WI38 (cell line): ENCODE data around the gene HLA-G.
"Not testable (repeated sequence)": the region's sequence is repeated elsewhere in the genome, so short reads cannot be mapped to it uniquely, and the experiment has no call there.

ENCODE experiments used
- H3K4me3 ChIP-seq: 2 replicates; pipeline ENCODE4 v1.5.1; 2011; ENCODE audit warnings: low read depth, mild to moderate bottlenecking, control low read depth, low read length
- TF ChIP-seq, protein P1 (sequence below): IDR thresholded peaks from 2 replicates; pipeline ENCODE4 v1.5.1; 2012; ENCODE audit warnings: low read depth, mild to moderate bottlenecking, control low read depth, low read length

The HLA-G gene

DNA sequence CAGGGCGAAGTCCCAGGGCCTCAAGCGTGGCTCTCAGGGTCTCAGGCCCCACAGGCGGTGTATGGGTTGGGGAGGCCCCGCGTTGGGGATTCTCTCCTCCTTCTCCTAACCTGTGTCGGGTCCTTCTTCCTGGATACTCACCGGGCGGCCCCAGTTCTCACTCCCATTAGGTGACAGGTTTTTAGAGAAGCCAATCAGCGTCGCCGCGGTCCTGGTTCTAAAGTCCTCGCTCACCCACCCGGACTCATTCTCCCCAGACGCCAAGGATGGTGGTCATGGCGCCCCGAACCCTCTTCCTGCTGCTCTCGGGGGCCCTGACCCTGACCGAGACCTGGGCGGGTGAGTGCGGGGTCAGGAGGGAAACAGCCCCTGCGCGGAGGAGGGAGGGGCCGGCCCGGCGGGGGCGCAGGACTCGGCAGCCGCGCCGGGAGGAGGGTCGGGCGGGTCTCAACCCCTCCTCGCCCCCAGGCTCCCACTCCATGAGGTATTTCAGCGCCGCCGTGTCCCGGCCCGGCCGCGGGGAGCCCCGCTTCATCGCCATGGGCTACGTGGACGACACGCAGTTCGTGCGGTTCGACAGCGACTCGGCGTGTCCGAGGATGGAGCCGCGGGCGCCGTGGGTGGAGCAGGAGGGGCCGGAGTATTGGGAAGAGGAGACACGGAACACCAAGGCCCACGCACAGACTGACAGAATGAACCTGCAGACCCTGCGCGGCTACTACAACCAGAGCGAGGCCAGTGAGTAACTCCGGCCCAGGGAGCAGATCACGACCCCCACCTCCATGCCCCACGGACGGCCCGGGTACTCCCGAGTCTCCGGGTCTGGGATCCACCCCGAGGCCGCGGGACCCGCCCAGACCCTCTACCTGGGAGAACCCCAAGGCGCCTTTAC, at the start of gene HLA-G:
Gene HLA-G, plus strand, starts transcription at position 247 of the 892 bp plus-strand sequence. Its CDS starts 20 bp downstream, at position 267.
- no peak within 1 kb of the TSS for H3K4me3 ChIP-seq
- TF ChIP-seq, protein P1, sequence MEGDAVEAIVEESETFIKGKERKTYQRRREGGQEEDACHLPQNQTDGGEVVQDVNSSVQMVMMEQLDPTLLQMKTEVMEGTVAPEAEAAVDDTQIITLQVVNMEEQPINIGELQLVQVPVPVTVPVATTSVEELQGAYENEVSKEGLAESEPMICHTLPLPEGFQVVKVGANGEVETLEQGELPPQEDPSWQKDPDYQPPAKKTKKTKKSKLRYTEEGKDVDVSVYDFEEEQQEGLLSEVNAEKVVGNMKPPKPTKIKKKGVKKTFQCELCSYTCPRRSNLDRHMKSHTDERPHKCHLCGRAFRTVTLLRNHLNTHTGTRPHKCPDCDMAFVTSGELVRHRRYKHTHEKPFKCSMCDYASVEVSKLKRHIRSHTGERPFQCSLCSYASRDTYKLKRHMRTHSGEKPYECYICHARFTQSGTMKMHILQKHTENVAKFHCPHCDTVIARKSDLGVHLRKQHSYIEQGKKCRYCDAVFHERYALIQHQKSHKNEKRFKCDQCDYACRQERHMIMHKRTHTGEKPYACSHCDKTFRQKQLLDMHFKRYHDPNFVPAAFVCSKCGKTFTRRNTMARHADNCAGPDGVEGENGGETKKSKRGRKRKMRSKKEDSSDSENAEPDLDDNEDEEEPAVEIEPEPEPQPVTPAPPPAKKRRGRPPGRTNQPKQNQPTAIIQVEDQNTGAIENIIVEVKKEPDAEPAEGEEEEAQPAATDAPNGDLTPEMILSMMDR, result no peak

DNA sequence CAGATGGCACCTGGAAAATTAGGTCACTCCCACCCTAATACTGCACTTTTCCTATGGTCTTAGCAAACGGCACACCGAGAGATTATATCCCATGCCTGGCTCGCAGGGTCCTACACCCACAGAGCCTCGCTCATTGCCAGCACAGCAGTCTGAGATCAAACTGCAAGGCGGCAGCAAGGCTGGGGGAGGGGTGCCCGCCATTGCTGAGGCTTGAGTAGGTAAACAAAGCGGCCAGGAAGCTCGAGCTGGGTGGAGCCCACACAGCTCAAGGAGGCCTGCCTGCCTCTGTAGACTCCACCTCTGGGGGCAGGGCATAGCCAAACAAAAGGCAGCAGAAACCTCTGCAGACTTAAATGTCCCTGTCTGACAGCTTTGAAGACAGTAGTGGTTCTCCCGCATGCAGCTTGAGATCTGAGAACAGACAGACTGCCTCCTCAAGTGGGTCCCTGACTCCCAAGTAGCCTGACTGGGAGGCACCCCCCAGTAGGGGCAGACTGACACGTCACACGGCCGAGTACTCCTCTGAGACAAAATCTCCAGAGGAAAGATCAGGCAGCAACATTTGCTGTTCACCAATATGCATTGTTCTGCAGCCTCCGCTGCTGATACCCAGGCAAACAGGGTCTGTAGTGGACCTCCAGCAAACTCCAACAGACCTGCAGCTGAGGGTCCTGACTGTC, 47.5 kb upstream of the HLA-G start:
- not testable (repeated sequence) for H3K4me3 ChIP-seq

DNA sequence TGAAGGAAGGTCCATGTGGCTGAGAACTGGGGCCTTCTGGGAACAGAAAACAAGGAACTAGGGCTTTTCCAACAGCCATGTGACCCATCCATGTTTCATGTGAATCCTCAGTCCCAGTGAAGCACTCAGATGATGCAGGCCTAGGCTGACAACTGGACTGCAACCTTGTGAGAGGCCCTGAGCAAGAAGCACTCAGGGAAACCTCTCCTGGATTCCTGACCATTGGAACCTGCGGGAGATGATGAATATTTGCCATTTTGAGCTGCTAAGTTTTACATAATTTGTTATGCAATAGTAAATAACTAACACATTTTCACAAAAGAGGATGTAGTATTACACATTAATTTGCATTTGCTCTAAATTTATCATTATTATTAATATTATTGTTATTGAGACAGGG, 38.4 kb upstream of the HLA-G start:
- TF ChIP-seq, protein P1, result no peak
- H3K4me3 ChIP-seq, result no peak overlapping the region

DNA sequence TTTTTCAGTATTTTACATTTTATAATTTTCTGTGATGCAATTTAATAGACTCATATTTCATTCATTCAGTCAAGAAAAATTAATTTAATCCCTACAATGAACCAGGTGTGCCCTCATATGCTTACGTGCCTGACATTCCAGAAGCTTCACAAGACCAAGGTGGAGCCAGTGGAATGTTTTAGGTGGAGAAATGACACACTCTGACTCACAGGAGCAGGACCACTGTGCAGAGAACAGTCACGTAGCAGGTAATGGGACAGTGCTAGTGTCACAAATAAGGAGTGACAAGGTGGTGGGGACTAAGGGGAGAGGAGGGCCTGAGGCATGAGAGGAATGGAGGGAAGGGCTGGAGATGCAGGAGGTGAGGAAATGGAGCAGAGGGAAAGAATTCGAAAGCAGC, 37.0 kb upstream of the HLA-G start:
- TF ChIP-seq, protein P1, result no peak
- no peak overlapping the region for H3K4me3 ChIP-seq

DNA sequence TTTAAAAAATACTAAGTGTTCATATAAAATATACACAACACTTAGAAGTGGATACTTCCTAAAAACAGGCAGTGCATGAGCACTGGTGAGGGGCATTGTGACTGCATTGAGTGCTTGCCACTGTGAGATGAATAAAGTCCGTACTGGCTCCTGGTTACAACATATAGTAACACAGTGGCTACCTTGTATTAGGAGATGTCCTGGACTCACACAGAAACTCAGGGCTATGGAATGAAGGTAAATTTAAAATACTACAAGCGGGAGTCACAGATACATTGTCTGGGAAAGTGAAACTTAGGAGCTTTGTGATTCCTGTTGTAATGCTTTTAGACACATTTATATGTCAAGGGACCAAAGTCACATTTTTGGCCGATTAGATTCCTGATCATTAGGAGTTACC, 36.5 kb upstream of the HLA-G start:
- H3K4me3 ChIP-seq, result no peak overlapping the region
- TF ChIP-seq, protein P1, result no peak

DNA sequence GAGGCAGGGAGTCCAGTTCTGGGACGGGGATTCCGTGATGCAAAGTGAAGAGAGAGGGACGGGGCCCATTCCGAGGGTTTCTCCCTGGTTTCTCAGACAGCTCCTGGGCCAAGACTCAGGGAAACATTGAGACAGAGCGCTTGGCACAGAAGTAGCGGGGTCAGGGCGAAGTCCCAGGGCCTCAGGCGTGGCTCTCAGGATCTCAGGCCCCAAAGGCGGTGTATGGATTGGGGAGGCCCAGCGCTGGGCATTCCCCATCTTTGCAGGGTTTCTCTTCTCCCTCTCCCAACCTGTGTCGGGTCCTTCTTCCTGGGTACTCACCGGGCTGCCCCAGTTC, 35.9 kb upstream of the HLA-G start:
- no peak overlapping the region for H3K4me3 ChIP-seq
- TF ChIP-seq, protein P1, result no peak

DNA sequence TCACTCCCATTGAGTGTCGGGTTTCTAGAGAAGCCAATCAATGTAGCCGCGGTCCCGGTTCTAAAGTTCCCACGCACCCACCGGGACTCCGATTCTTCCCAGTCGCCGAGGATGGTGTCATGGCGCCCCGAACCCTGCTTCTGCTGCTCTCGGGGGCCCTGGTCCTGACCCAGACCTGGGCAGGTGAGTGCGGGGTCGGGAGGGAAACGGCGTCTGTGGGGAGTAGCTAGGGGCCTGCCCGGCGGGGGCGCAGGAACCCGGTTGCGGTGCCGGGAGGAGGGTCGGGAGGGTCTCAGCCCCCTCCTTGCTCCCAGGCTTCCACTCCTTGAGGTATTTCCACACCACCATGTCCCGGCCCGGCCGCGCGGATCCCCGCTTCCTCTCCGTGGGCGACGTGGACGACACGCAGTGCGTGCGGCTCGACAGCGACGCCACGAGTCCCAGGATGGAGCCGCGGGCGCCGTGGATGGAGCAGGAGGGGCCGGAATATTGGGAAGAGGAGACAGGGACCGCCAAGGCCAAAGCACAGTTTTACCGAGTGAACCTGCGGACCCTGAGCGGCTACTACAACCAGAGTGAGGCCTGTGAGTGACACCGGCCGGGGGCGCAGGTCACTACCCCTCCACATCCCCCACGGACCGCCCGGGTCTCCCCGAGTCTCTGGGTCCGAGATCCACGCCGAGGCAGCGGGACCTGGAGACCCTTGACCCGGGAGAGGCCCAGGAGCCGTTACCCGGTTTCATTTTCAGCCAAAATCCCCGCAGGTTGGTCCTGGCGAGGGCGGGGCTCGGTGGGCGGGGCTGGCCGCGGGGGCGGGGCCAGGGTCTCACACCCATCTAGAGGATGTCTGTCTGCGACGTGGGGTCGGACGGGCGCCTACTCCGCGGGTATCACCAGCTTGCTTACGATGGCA, 35.2 kb upstream of the HLA-G start:
- TF ChIP-seq, protein P1, result no peak
- no peak overlapping the region for H3K4me3 ChIP-seq
